ENCODE results near the gene TNIP3.
"Not testable (repeated sequence)": the region's sequence is repeated elsewhere in the genome, so short reads cannot be mapped to it uniquely, and the experiment has no call there.

TNIP3 gene, protein sequence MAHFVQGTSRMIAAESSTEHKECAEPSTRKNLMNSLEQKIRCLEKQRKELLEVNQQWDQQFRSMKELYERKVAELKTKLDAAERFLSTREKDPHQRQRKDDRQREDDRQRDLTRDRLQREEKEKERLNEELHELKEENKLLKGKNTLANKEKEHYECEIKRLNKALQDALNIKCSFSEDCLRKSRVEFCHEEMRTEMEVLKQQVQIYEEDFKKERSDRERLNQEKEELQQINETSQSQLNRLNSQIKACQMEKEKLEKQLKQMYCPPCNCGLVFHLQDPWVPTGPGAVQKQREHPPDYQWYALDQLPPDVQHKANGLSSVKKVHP

GRCh38 chr4:121164291-121164690 lies at the start of gene TNIP3:
TNIP3 (minus strand) TSS chr4:121164321; CDS start chr4:121164125, 196 bp downstream.
- no peak for DNase-seq (ENCODE audit: extremely low spot score)
- ChIA-PET CTCF (interaction anchor here (3.6 kb wide), 1 partner anchor 28 kb away, joined by 17 read pairs; no protein-coding TSS in a partner anchor), POLR2A (no interaction called here)
- TF ChIP-seq, protein P1, sequence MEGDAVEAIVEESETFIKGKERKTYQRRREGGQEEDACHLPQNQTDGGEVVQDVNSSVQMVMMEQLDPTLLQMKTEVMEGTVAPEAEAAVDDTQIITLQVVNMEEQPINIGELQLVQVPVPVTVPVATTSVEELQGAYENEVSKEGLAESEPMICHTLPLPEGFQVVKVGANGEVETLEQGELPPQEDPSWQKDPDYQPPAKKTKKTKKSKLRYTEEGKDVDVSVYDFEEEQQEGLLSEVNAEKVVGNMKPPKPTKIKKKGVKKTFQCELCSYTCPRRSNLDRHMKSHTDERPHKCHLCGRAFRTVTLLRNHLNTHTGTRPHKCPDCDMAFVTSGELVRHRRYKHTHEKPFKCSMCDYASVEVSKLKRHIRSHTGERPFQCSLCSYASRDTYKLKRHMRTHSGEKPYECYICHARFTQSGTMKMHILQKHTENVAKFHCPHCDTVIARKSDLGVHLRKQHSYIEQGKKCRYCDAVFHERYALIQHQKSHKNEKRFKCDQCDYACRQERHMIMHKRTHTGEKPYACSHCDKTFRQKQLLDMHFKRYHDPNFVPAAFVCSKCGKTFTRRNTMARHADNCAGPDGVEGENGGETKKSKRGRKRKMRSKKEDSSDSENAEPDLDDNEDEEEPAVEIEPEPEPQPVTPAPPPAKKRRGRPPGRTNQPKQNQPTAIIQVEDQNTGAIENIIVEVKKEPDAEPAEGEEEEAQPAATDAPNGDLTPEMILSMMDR (IDR thresholded peaks at IDR 0.05; ENCODE audit: control extremely low read depth, extremely low read depth, low read depth, missing control alignments) = no peak

- TF ChIP-seq, protein P1 (IDR thresholded peaks at IDR 0.05; ENCODE audit: control extremely low read depth, extremely low read depth, low read depth, missing control alignments) = no peak
- ChIA-PET CTCF (interaction anchor here (1.0 to 1.4 kb wide), 3 partner anchors 13 to 95 kb away, joined by 3 to 7 read pairs (median 3); no protein-coding TSS in a partner anchor), POLR2A (no interaction called here)
- no peak for DNase-seq (ENCODE audit: extremely low spot score)
Observed at GRCh38 chr4:121212806-121213205, 48.7 kb upstream of the TNIP3 start.

DNA sequence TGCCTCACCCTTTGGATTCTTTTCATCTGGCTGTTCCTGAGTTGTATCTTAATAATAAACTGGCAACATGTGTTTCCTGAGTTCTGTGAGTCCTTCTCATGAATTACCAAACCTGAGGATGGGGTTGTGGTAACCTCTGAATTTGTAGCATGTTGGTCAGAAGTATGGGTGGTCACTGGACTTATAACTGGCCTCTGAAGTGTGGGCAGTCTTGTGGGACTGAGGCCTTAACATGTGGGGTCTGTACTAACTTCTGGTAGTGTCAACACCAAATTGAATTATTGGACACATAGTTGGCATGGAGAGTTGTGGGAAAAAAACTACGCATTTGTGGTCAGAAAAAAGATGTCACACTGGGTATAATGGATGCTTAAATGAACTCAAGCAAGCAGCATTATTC lies 45.0 kb upstream of the TNIP3 start:
- TF ChIP-seq, protein P1 (IDR thresholded peaks at IDR 0.05; ENCODE audit: control extremely low read depth, extremely low read depth, low read depth, missing control alignments) = no peak
- CTCF ChIA-PET = interaction anchor here (0.7 to 5.8 kb wide), 6 partner anchors 8 to 43 kb away, joined by 3 to 47 read pairs (median 6); no protein-coding TSS in a partner anchor
- DNase-seq (ENCODE audit: extremely low spot score) = no peak
- POLR2A ChIA-PET = no interaction called here

- CTCF ChIA-PET = interaction anchor here (0.7 to 5.8 kb wide), 7 partner anchors 8 to 44 kb away, joined by 3 to 47 read pairs (median 5); no protein-coding TSS in a partner anchor
- TF ChIP-seq, protein P1 (IDR thresholded peaks at IDR 0.05; ENCODE audit: control extremely low read depth, extremely low read depth, low read depth, missing control alignments) = no peak
Observed at GRCh38 chr4:121208244-121209007, 44.3 kb upstream of the TNIP3 start.

DNA sequence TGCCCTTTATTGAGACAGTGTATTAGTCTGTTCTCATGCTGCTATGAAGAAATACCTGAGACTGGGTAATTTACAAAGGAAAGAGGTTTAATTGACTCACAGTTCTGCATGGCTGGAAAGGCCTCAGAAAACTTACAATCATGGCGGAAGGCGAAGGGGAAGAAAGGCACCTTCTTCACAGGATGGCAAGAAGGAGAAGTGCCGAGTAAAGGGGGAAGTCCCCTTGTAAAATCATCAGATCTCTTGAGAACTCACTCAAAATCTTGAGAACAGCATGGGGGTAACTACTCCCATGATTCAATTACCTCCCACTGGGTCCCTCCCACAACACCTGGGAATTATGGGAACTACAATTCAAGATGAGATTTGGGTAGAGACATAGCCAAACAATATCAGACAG lies 41.7 kb upstream of the TNIP3 start:
- POLR2A ChIA-PET; DNase-seq (ENCODE audit: extremely low spot score): not testable (repeated sequence)
- CTCF ChIA-PET = interaction anchor here (0.9 to 5.8 kb wide), 5 partner anchors 14 to 102 kb away, joined by 3 to 47 read pairs (median 6); no protein-coding TSS in a partner anchor

More at GRCh38 chr4:121208244-121209007, 44.3 kb upstream of the TNIP3 start:
- POLR2A ChIA-PET = no interaction called here
- no peak for DNase-seq (ENCODE audit: extremely low spot score)

DNA sequence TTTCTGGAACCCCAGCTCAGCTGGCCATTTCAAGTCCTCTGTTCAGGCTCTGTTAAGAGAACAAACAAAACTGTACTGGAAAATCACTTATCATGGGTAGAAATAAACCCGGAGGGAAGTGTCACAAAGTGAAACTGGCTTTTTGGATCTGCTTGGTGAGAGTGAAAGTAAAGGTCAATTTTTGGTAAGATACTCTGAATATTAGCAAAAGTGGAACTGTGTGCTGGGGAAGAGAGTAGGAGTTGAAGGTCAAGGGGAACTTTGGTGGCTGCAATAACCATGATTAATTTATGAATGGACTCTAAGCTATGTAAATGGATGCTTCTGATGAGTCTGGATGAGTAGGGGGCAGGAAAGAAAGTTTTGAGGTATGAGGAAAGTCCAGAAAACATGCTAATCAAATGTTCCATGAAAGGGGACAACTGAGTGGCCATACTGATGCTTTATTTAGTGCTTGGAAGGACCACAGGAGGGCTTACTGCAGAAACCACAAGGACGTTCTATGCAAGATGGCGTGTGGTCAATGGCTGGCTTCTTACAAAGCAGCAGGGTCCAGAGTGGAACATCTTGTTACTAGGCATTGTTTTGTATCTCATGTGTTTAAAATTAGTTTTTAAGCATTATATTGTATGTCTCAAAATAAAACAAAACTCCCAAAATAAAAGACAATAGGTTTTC lies 36.8 kb upstream of the TNIP3 start:
- CTCF ChIA-PET = interaction anchor here (1.0 to 5.4 kb wide), 9 partner anchors 8 to 265 kb away, joined by 3 to 61 read pairs (median 6); no protein-coding TSS in a partner anchor
- DNase-seq (ENCODE audit: extremely low spot score) = peak; percentile 35
- POLR2A ChIA-PET = no interaction called here
- TF ChIP-seq, protein P1 (IDR thresholded peaks at IDR 0.05; ENCODE audit: control extremely low read depth, extremely low read depth, low read depth, missing control alignments) = no peak

Measured in GM10248 (cell line).